GM23338 (cell line): ENCODE measurements around the gene SRP54. TPM values are rescaled to one million over a fixed set of nuclear protein-coding genes. Genes with fewer than 3 reads are reported as not detected.

Source experiments
- ATAC-seq: fragments of 200-7000 bp; cut with Tn5 transposase; 3 replicates; pipeline ENCODE4 v1.9.1; 2020
- DNase-seq: peaks from one replicate; pipeline ENCODE4 v3.0.0-alpha.2; 2015; ENCODE audit warnings: low spot score
- H2AFZ ChIP-seq: fragments of 200-600 bp; sonication (generic); 2 replicates; pipeline ENCODE4 v1.8.0; 2016; ENCODE audit warnings: antibody characterized with exemption, mild to moderate bottlenecking, moderate library complexity
- H3F3A ChIP-seq: fragments of 200-600 bp; sonication (generic); replicated peaks from 2 replicates; pipeline ENCODE4 v1.8.0; 2017; ENCODE audit warnings: antibody characterized with exemption, mixed run types, low read depth
- H3K27ac ChIP-seq: fragments of 200-600 bp; sonication (generic); 2 replicates; pipeline ENCODE4 v1.6.1; 2016; ENCODE audit warnings: low read depth
- H3K27me3 ChIP-seq: fragments of 200-600 bp; sonication (generic); 2 replicates; pipeline ENCODE4 v1.8.0; 2016; ENCODE audit warnings: mild to moderate bottlenecking, mixed run types, moderate library complexity; ENCODE audit not compliant: insufficient read depth
- H3K36me3 ChIP-seq: fragments of 200-600 bp; sonication (generic); 2 replicates; pipeline ENCODE4 v1.8.0; 2016; ENCODE audit warnings: mild to moderate bottlenecking; ENCODE audit not compliant: insufficient read depth
- H3K4me1 ChIP-seq: fragments of 200-600 bp; sonication (generic); 2 replicates; pipeline ENCODE4 v1.8.0; 2016; ENCODE audit warnings: mild to moderate bottlenecking, moderate library complexity; ENCODE audit not compliant: insufficient read depth
- H3K4me2 ChIP-seq: fragments of 200-600 bp; sonication (generic); 2 replicates; pipeline ENCODE4 v1.7.1; 2017; ENCODE audit warnings: mixed run types
- H3K4me3 ChIP-seq: fragments of 200-600 bp; sonication (generic); 2 replicates; pipeline ENCODE4 v1.6.1; 2016; ENCODE audit warnings: mixed run types
- H3K79me2 ChIP-seq: fragments of 200-600 bp; sonication (generic); replicated peaks from 2 replicates; pipeline ENCODE4 v1.8.0; 2017; ENCODE audit warnings: mild to moderate bottlenecking; ENCODE audit not compliant: insufficient read depth
- H3K9me2 ChIP-seq: fragments of 200-600 bp; sonication (generic); 2 replicates; pipeline ENCODE4 v1.8.0; 2017; ENCODE audit not compliant: insufficient read depth
- H4K20me1 ChIP-seq: fragments of 200-600 bp; sonication (generic); replicated peaks from 2 replicates; pipeline ENCODE4 v1.8.0; 2017; ENCODE audit warnings: mild to moderate bottlenecking; ENCODE audit not compliant: insufficient read depth
- H3K27ac Mint-ChIP-seq: 2 replicates; pipeline ENCODE4 v1.8.0; 2020; ENCODE audit warnings: inconsistent platforms, mild to moderate bottlenecking, moderate library complexity, mixed read lengths
- H3K27me3 Mint-ChIP-seq: 3 replicates; pipeline ENCODE4 v1.8.0; 2022; ENCODE audit warnings: low read depth, mild to moderate bottlenecking, moderate library complexity, mixed read lengths, inconsistent platforms; ENCODE audit not compliant: insufficient read depth, poor library complexity
- H3K36me3 Mint-ChIP-seq: 3 replicates; pipeline ENCODE4 v1.8.0; 2021; ENCODE audit warnings: low read depth, mild to moderate bottlenecking, inconsistent platforms, moderate library complexity, mixed read lengths
- H3K4me1 Mint-ChIP-seq: 3 replicates; pipeline ENCODE4 v1.8.0; 2020; ENCODE audit warnings: mild to moderate bottlenecking, inconsistent platforms, mixed read lengths
- H3K4me3 Mint-ChIP-seq: 3 replicates; pipeline ENCODE4 v1.8.0; 2021; ENCODE audit warnings: moderate library complexity, mild to moderate bottlenecking, inconsistent platforms, mixed read lengths
- H3K9me3 Mint-ChIP-seq: 3 replicates; pipeline ENCODE4 v1.8.0; 2020; ENCODE audit warnings: moderate library complexity, mild to moderate bottlenecking, inconsistent platforms, mixed read lengths
- ETS1 ChIP-seq: IDR thresholded peaks from 2 replicates; pipeline ENCODE4 v1.6.1; 2016; ENCODE audit warnings: antibody characterized with exemption
- EZH2 ChIP-seq: fragments of 200-600 bp; sonication (generic); IDR thresholded peaks from one replicate; pipeline ENCODE4 v1.8.0; 2017; ENCODE audit warnings: antibody characterized with exemption, mild to moderate bottlenecking, low read depth; ENCODE audit not compliant: unreplicated experiment
- JUNB ChIP-seq: IDR thresholded peaks from one replicate; pipeline ENCODE4 v1.6.1; 2016; ENCODE audit warnings: antibody characterized with exemption; ENCODE audit not compliant: unreplicated experiment
- NANOG ChIP-seq: IDR thresholded peaks from 2 replicates; pipeline ENCODE4 v1.6.1; 2016; ENCODE audit warnings: antibody characterized with exemption, borderline replicate concordance
- POLR2AphosphoS5 ChIP-seq: IDR thresholded peaks from 2 replicates; pipeline ENCODE4 v1.6.1; 2016; ENCODE audit warnings: antibody characterized with exemption, low read depth
- STAT1 ChIP-seq: IDR thresholded peaks from one replicate; pipeline ENCODE4 v1.6.1; 2016; ENCODE audit warnings: antibody characterized with exemption; ENCODE audit not compliant: unreplicated experiment
- ZNF114 ChIP-seq: fragments of 250-450 bp; sonication (Bioruptor Pico); IDR thresholded peaks from 2 replicates; pipeline ENCODE4 v1.5.0; 2020; ENCODE audit warnings: mild to moderate bottlenecking, moderate library complexity
- ZNF331 ChIP-seq: fragments of 250-450 bp; sonication (Bioruptor Pico); IDR thresholded peaks from 2 replicates; pipeline ENCODE4 v1.5.0; 2020; ENCODE audit warnings: low read depth, mild to moderate bottlenecking, moderate library complexity
- ZNF462 ChIP-seq: fragments of 250-450 bp; sonication (Bioruptor Pico); IDR thresholded peaks from 2 replicates; pipeline ENCODE4 v1.5.0; 2020; ENCODE audit warnings: mild to moderate bottlenecking, moderate library complexity
- polyA plus RNA-seq: library from polyadenylated mRNA; unstranded; fragments of >200 nt; fragmentation: Nextera tagmentation; extraction: Ambion mirVana; gene quantifications from 2 replicates; pipeline ENCODE4 v1.2.1, GENCODE V29; 2016
- total RNA-seq: library from RNA; depleted of rRNA; stranded (reverse); fragments of >200 nt; shearing (Covaris generic); gene quantifications from 2 replicates; pipeline ENCODE4 v1.2.3, GENCODE V29; 2014
- TF ChIP-seq, protein P1 (sequence below), 2 experiments: fragments of 200-600 bp in 1 of 2; sonication (generic) in 1 of 2; conservative IDR thresholded peaks; 2 replicates each; pipeline versions ENCODE4 v1.5.1 to v1.6.1; 2016 to 2017; ENCODE audit warnings: antibody characterized with exemption in 2 of 2, low read depth in 2 of 2, mild to moderate bottlenecking in 2 of 2, moderate library complexity in 1 of 2

Gene SRP54
- total and polyA plus RNA-seq, 2 experiments from 2014 or later: 60.4 to 77.5 TPM

- no peak overlapping the region for H3K4me2 ChIP-seq
- no peaks in the 10 kb centered on the region for H3F3A ChIP-seq
- no peaks in the 10 kb centered on the region for H3K9me2 ChIP-seq
- H3K27ac Mint-ChIP-seq: no peak overlapping the region
- TF ChIP-seq, protein P1, sequence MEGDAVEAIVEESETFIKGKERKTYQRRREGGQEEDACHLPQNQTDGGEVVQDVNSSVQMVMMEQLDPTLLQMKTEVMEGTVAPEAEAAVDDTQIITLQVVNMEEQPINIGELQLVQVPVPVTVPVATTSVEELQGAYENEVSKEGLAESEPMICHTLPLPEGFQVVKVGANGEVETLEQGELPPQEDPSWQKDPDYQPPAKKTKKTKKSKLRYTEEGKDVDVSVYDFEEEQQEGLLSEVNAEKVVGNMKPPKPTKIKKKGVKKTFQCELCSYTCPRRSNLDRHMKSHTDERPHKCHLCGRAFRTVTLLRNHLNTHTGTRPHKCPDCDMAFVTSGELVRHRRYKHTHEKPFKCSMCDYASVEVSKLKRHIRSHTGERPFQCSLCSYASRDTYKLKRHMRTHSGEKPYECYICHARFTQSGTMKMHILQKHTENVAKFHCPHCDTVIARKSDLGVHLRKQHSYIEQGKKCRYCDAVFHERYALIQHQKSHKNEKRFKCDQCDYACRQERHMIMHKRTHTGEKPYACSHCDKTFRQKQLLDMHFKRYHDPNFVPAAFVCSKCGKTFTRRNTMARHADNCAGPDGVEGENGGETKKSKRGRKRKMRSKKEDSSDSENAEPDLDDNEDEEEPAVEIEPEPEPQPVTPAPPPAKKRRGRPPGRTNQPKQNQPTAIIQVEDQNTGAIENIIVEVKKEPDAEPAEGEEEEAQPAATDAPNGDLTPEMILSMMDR (conservative IDR thresholded peaks at IDR 0.05; ENCODE audit: low read depth in 2 of 2): no peak
- no peak for TF ChIP-seq STAT1
- H3K9me3 Mint-ChIP-seq: no peaks in the 10 kb centered on the region
- peaks cover 14% of the 10 kb centered on the region; the same call in 2 of the 3 replicates for H3K36me3 Mint-ChIP-seq
- no peaks in the 10 kb centered on the region for H3K4me1 ChIP-seq
- peaks cover 11% of the 10 kb centered on the region for H3K36me3 ChIP-seq
- H3K27me3 ChIP-seq: no peaks in the 10 kb centered on the region
- H3K4me3 ChIP-seq: no peak overlapping the region
- H3K27me3 Mint-ChIP-seq: no peaks in the 10 kb centered on the region
- H4K20me1 ChIP-seq: peaks cover 10% of the 10 kb centered on the region; the same call in 1 of the 2 replicates
- no peak overlapping the region for H3K4me3 Mint-ChIP-seq
- H3K79me2 ChIP-seq: peaks cover 40% of the 10 kb centered on the region
- H3K4me1 Mint-ChIP-seq: no peaks in the 10 kb centered on the region
- DNase-seq (no peak), ATAC-seq (no peak)
- H2AFZ ChIP-seq: no peak overlapping the region
- no peak overlapping the region for H3K27ac ChIP-seq
These were observed 11.4 kb upstream of the SRP54 start for GRCh38 chr14:34971381-34971780.

- Histone ChIP-seq H3F3A (no peaks in the 10 kb centered on the region), H4K20me1 (peaks cover 10% of the 10 kb centered on the region; the same call in 1 of the 2 replicates), H3K27ac (no peak overlapping the region), H3K4me3 (no peak overlapping the region), H2AFZ (no peak overlapping the region), H3K36me3 (peaks cover 11% of the 10 kb centered on the region), H3K4me1 (no peaks in the 10 kb centered on the region), H3K4me2 (no peak overlapping the region), H3K9me2 (no peaks in the 10 kb centered on the region), H3K79me2 (peaks cover 44% of the 10 kb centered on the region), H3K27me3 (no peaks in the 10 kb centered on the region)
- ATAC-seq (no peak), DNase-seq (no peak)
- no peak overlapping the region for H3K4me3 Mint-ChIP-seq
- H3K4me1 Mint-ChIP-seq: no peaks in the 10 kb centered on the region
- peak overlapping the region; percentile 76; the same call in 1 of the 2 replicates for H3K27ac Mint-ChIP-seq
- no peaks in the 10 kb centered on the region for H3K27me3 Mint-ChIP-seq
- no peaks in the 10 kb centered on the region for H3K9me3 Mint-ChIP-seq
- peaks cover 17% of the 10 kb centered on the region; the same call in 2 of the 3 replicates for H3K36me3 Mint-ChIP-seq
- TF ChIP-seq EZH2 (no peak), JUNB (no peak), ZNF114 (CRISPR knock-in tag) (no peak), ZNF331 (CRISPR knock-in tag) (no peak), ZNF462 (no peak), NANOG (no peak), POLR2AphosphoS5 (no peak), STAT1 (no peak), ETS1 (no peak)
These were observed 11.0 kb upstream of the SRP54 start for GRCh38 chr14:34971801-34972200.
